IMR-90 (cell line): Measurements from ENCODE around the gene SPDYE4. TPM values are rescaled to one million over a fixed set of nuclear protein-coding genes. Genes with fewer than 3 reads are reported as not detected.

Experiments used
- ATAC-seq: fragments of 200-7000 bp; cut with Tn5 transposase; 2 replicates; pipeline ENCODE4 v1.9.1; 2020; ENCODE audit warnings: low read depth, mild to moderate bottlenecking, moderate library complexity
- BruUV-seq: library from RNA; stranded (reverse); fragments of 400-500 nt; replicated peaks from 2 replicates; lab custom pipeline; 2021; lab: Mats Ljungman, UMichigan
- CTCF ChIA-PET: fragments of 300-600 bp; formaldehyde crosslinking; extraction: SDS; loops from one replicate; lab custom pipeline; 2021; ENCODE audit warnings: antibody characterized with exemption; lab: Yijun Ruan, JAX
- POLR2A ChIA-PET: fragments of 300-600 bp; sonication (Branson Sonifier 250); formaldehyde crosslinking; loops from one replicate; lab custom pipeline; 2022; ENCODE audit warnings: antibody characterized with exemption; ENCODE audit not compliant: unreplicated experiment; lab: Charles Lee
- DNase-seq: peaks from one replicate; pipeline ENCODE4 v3.0.0; 2013
- H2AFZ ChIP-seq: replicated peaks from 2 replicates; pipeline ENCODE3; 2013; ENCODE audit warnings: low read length, mild to moderate bottlenecking; ENCODE audit not compliant: poor library complexity
- H2AK5ac ChIP-seq: 2 replicates; pipeline ENCODE4 v1.6.1; 2013; ENCODE audit warnings: low read depth, low read length, inconsistent platforms
- H2AK9ac ChIP-seq: replicated peaks from 2 replicates; pipeline ENCODE3; 2013; ENCODE audit warnings: mild to moderate bottlenecking, low read depth, low read length, moderate library complexity; ENCODE audit not compliant: poor library complexity
- H2BK120ac ChIP-seq: 2 replicates; pipeline ENCODE4 v1.6.1; 2013; ENCODE audit warnings: low read depth, low read length, inconsistent platforms
- H2BK15ac ChIP-seq: 3 replicates; pipeline ENCODE4 v1.6.1; 2013; ENCODE audit warnings: low read depth, low read length, inconsistent platforms
- H2BK20ac ChIP-seq: 2 replicates; pipeline ENCODE4 v1.6.1; 2013; ENCODE audit warnings: low read depth, mild to moderate bottlenecking, inconsistent platforms, low read length, moderate library complexity
- H2BK5ac ChIP-seq: 2 replicates; pipeline ENCODE4 v1.6.1; 2013; ENCODE audit warnings: mild to moderate bottlenecking, low read depth, low read length, inconsistent platforms; ENCODE audit not compliant: poor library complexity, severe bottlenecking
- H3K14ac ChIP-seq: replicated peaks from 2 replicates; pipeline ENCODE4 v1.6.1; 2013; ENCODE audit warnings: low read depth, low read length, inconsistent platforms
- H3K18ac ChIP-seq: 2 replicates; pipeline ENCODE4 v1.6.1; 2013; ENCODE audit warnings: low read depth, low read length, control low read depth
- H3K23ac ChIP-seq: 2 replicates; pipeline ENCODE4 v1.6.1; 2013; ENCODE audit warnings: low read depth, low read length, inconsistent platforms
- H3K27ac ChIP-seq: 2 replicates; pipeline ENCODE4 v1.5.1; 2013; ENCODE audit warnings: mild to moderate bottlenecking, control low read depth, low read length; ENCODE audit not compliant: insufficient read depth
- H3K27me3 ChIP-seq: 2 replicates; pipeline ENCODE4 v1.6.1; 2013; ENCODE audit warnings: low read length; ENCODE audit not compliant: control insufficient read depth, insufficient read depth
- H3K36me3 ChIP-seq: 2 replicates; pipeline ENCODE4 v1.6.1; 2013; ENCODE audit warnings: low read length, mixed read lengths; ENCODE audit not compliant: control insufficient read depth, insufficient read depth
- H3K4ac ChIP-seq: 2 replicates; pipeline ENCODE4 v1.6.1; 2013; ENCODE audit warnings: low read depth, low read length, inconsistent platforms
- H3K4me1 ChIP-seq: 2 replicates; pipeline ENCODE4 v1.6.1; 2013; ENCODE audit warnings: low read length, mixed read lengths; ENCODE audit not compliant: control insufficient read depth, insufficient read depth
- H3K4me2 ChIP-seq: 2 replicates; pipeline ENCODE4 v1.6.1; 2013; ENCODE audit warnings: low read depth, mild to moderate bottlenecking, control low read depth, low read length, moderate library complexity
- H3K4me3 ChIP-seq: 2 replicates; pipeline ENCODE4 v1.5.1; 2013; ENCODE audit warnings: low read depth, mild to moderate bottlenecking, control low read depth, low read length, moderate library complexity; ENCODE audit not compliant: insufficient read depth
- H3K56ac ChIP-seq: 2 replicates; pipeline ENCODE4 v1.6.1; 2013; ENCODE audit warnings: low read length, inconsistent platforms; ENCODE audit not compliant: insufficient read depth; ENCODE audit errors: extremely low read depth
- H3K79me1 ChIP-seq, 2 experiments: 2 replicates each; pipeline ENCODE4 v1.6.1; 2013; ENCODE audit warnings: low read length in 2 of 2, inconsistent platforms in 1 of 2, low read depth in 1 of 2
- H3K9ac ChIP-seq: 2 replicates; pipeline ENCODE4 v1.6.1; 2013; ENCODE audit warnings: low read depth, low read length, control low read depth
- H3K9me1 ChIP-seq: 2 replicates; pipeline ENCODE4 v1.6.1; 2013; ENCODE audit warnings: low read length, inconsistent platforms; ENCODE audit not compliant: insufficient read depth
- H3K9me3 ChIP-seq: 2 replicates; pipeline ENCODE4 v1.6.1; 2013; ENCODE audit warnings: low read length; ENCODE audit not compliant: control insufficient read depth, insufficient read depth
- H4K20me1 ChIP-seq: 2 replicates; pipeline ENCODE4 v1.6.1; 2013; ENCODE audit warnings: low read length, inconsistent platforms; ENCODE audit not compliant: insufficient read depth
- H4K5ac ChIP-seq: 2 replicates; pipeline ENCODE4 v1.6.1; 2013; ENCODE audit warnings: mild to moderate bottlenecking, low read depth, low read length, control low read depth
- H4K8ac ChIP-seq, 2 experiments: 2 replicates each; pipeline ENCODE4 v1.6.1; 2013; ENCODE audit warnings: low read depth in 2 of 2, low read length in 2 of 2, control low read depth in 1 of 2, inconsistent platforms in 1 of 2
- H4K91ac ChIP-seq: 2 replicates; pipeline ENCODE4 v1.6.1; 2013; ENCODE audit warnings: low read depth, low read length, inconsistent platforms; ENCODE audit not compliant: insufficient read depth
- BHLHE40 ChIP-seq: fragments of 150-350 bp; IDR thresholded peaks from 2 replicates; pipeline ENCODE4 v1.6.1; 2016; ENCODE audit warnings: mild to moderate bottlenecking, low read depth, low read length
- MAFK ChIP-seq: IDR thresholded peaks from 2 replicates; pipeline ENCODE4 v1.6.1; 2012; ENCODE audit warnings: low read depth, low read length, improper control_type of control experiment
- MXI1 ChIP-seq: IDR thresholded peaks from 2 replicates; pipeline ENCODE4 v1.6.1; 2012; ENCODE audit warnings: low read depth, mild to moderate bottlenecking, low read length, moderate library complexity, borderline replicate concordance
- RAD21 ChIP-seq: IDR thresholded peaks from 2 replicates; pipeline ENCODE4 v1.6.1; 2012; ENCODE audit warnings: low read length, improper control_type of control experiment
- RCOR1 ChIP-seq: IDR thresholded peaks from 2 replicates; pipeline ENCODE4 v1.6.1; 2012; ENCODE audit warnings: mild to moderate bottlenecking, low read length, improper control_type of control experiment; ENCODE audit not compliant: insufficient replicate concordance
- WGBS, 2 experiments: methylation state at CpG; one replicate each; pipeline versions ENCODE4 v1.1.5 to v1.1.7; 2013; ENCODE audit warnings: missing lambda C conversion rate in 2 of 2; ENCODE audit not compliant: insufficient read length in 1 of 2; ENCODE audit errors: extremely low coverage in 2 of 2; 5-methylcytosine and 5-hydroxymethylcytosine counted together
- dilution Hi-C: fragments of 300-500 bp; cut with HindIII; formaldehyde crosslinking; loops from one replicate; pipeline ENCODE4 v1.14.3; 2018; ENCODE audit warnings: low sequenced_read_pairs; ENCODE audit not compliant: unreplicated experiment
- in situ Hi-C: fragments of 300-500 bp; cut with MboI; formaldehyde crosslinking; loops from 3 replicates; pipeline ENCODE4 v1.14.3; 2019; ENCODE audit warnings: low sequenced_read_pairs, inconsistent platforms, mixed read lengths
- intact Hi-C: fragments of 100-400 bp; cut with micrococcal nuclease; formaldehyde crosslinking; loops from 2 replicates; pipeline ENCODE4 v1.10.0; 2022
- polyA plus RNA-seq, 3 experiments: library from polyadenylated mRNA; depleted of rRNA; stranded (reverse); fragments of >200 nt; gene quantifications; 2 replicates each; pipeline ENCODE4 v1.2.3, GENCODE V29; 2012; ENCODE audit warnings: low replicate concordance in 1 of 3
- total RNA-seq: library from RNA; depleted of rRNA; stranded (reverse); fragments of >200 nt; gene quantifications from 2 replicates; pipeline ENCODE4 v1.2.3, GENCODE V29; 2012

Gene SPDYE4
- total and polyA plus RNA-seq, 2 of the 4 experiments (the other 2 are of a cell fraction) = not detected

GRCh38 chr17:8701754-8702153 lies 56.6 kb downstream of the SPDYE4 start:
- Histone ChIP-seq H4K8ac (no peak overlapping the region), H3K27me3 (no peaks in the 10 kb centered on the region), H2AFZ (no peak overlapping the region), H2AK9ac (no peak overlapping the region), H2BK5ac (no peak overlapping the region), H3K23ac (no peak overlapping the region), H3K27ac (no peak overlapping the region), H3K9ac (no peak overlapping the region), H3K56ac (no peak overlapping the region), H3K14ac (no peak overlapping the region), H3K4me2 (no peak overlapping the region), H3K9me3 (no peaks in the 10 kb centered on the region), H3K36me3 (no peaks in the 10 kb centered on the region), H3K79me1 (peaks cover 0 to 4% of the 10 kb centered on the region in 2 experiments; a peak in 2 of 4 replicates), H4K5ac (no peak overlapping the region), H2BK15ac (no peak overlapping the region), H3K9me1 (peaks cover 17% of the 10 kb centered on the region), H3K4me3 (no peak overlapping the region), H2BK20ac (no peak overlapping the region), H4K91ac (no peak overlapping the region), H3K18ac (no peak overlapping the region), H2BK120ac (no peak overlapping the region), H4K20me1 (no peaks in the 10 kb centered on the region), H3K4ac (no peak overlapping the region), H2AK5ac (no peak overlapping the region), H3K4me1 (peaks cover 20% of the 10 kb centered on the region)
- POLR2A ChIA-PET = no interaction called here
- no peak for TF ChIP-seq BHLHE40
- TF ChIP-seq RCOR1 = no peak
- TF ChIP-seq MXI1 = no peak
- TF ChIP-seq RAD21 = no peak
- no peak for TF ChIP-seq MAFK
- dilution Hi-C loops (no loop called here), intact Hi-C loops (no loop called here), in situ Hi-C loops (no loop called here)
- CTCF ChIA-PET = interaction anchor here (0.6 kb wide), 1 partner anchor 148 kb away, joined by 3 read pairs; no protein-coding TSS in a partner anchor
- ATAC-seq (no peak), DNase-seq (no peak)
- no TSS peak for BruUV-seq
- no CpG with 5 or more reads among the region's 4 CpGs for WGBS, 2 experiments
